GM12878 (cell line): ENCODE measurements around the gene CHN2. TPM values are rescaled to one million over a fixed set of nuclear protein-coding genes. Genes with fewer than 3 reads are reported as not detected.

Experiments
- ATAC-seq: fragments of 200-7000 bp; cut with Tn5 transposase; 3 replicates; pipeline ENCODE4 v1.9.1; 2020; ENCODE audit warnings: mild to moderate bottlenecking, moderate library complexity
- BruUV-seq: library from RNA; stranded (reverse); fragments of 400-500 nt; replicated peaks from 2 replicates; lab custom pipeline; 2021; lab: Mats Ljungman, UMichigan
- CTCF ChIA-PET: fragments of 300-600 bp; sonication (Branson Sonifier 250); formaldehyde crosslinking; extraction: SDS; loops from one replicate; lab custom pipeline; 2021; ENCODE audit warnings: inconsistent platforms; lab: Yijun Ruan, JAX
- POLR2A ChIA-PET: fragments of 350-600 bp; formaldehyde crosslinking; extraction: SDS; loops from one replicate; lab custom pipeline; 2021; ENCODE audit warnings: inconsistent platforms; lab: Charles Lee
- RAD21 ChIA-PET: fragments of 300-600 bp; sonication (Branson Sonifier 250); formaldehyde crosslinking; loops from one replicate; lab custom pipeline; 2023; ENCODE audit warnings: antibody characterized with exemption; ENCODE audit not compliant: unreplicated experiment; lab: Charles Lee
- SMC1A ChIA-PET: fragments of 300-600 bp; sonication (Branson Sonifier 250); formaldehyde crosslinking; loops from one replicate; lab custom pipeline; 2023; ENCODE audit not compliant: unreplicated experiment, uncharacterized antibody; lab: Charles Lee
- DNase-seq: peaks from one replicate; pipeline ENCODE4 v3.0.0-alpha.2; 2011; ENCODE audit warnings: low read depth, low spot score
- FAIRE-seq: peaks from 3 replicates; lab custom pipeline; 2011; peaks lifted over from hg19 to GRCh38; lab: Jason Lieb, UNC
- H2AFZ ChIP-seq: 2 replicates; pipeline ENCODE4 v1.6.0; 2011; ENCODE audit warnings: low read depth, low read length, control low read depth; ENCODE audit not compliant: control insufficient read depth
- H3K27ac ChIP-seq: 2 replicates; pipeline ENCODE4 v1.5.1; 2011; ENCODE audit warnings: control low read depth; ENCODE audit not compliant: control insufficient read depth, insufficient read depth
- H3K27me3 ChIP-seq, 2 experiments: replicated peaks in 1 of 2; 2 replicates each; pipeline versions ENCODE4 v1.6.0 to v1.6.1; 2011; ENCODE audit warnings: low read length in 1 of 2; ENCODE audit not compliant: control insufficient read depth in 2 of 2, insufficient read depth in 2 of 2
- H3K36me3 ChIP-seq, 2 experiments: 2 replicates each; pipeline ENCODE4 v1.5.1; 2011; ENCODE audit warnings: low read length in 1 of 2; ENCODE audit not compliant: control insufficient read depth in 2 of 2, insufficient read depth in 2 of 2
- H3K4me1 ChIP-seq: 2 replicates; pipeline ENCODE4 v1.6.1; 2011; ENCODE audit warnings: mild to moderate bottlenecking, low read length, moderate library complexity, mixed read lengths; ENCODE audit not compliant: control insufficient read depth, insufficient read depth
- H3K4me2 ChIP-seq: 2 replicates; pipeline ENCODE4 v1.6.0; 2011; ENCODE audit warnings: control low read depth; ENCODE audit not compliant: control insufficient read depth, insufficient read depth
- H3K4me3 ChIP-seq: fragments of 200-600 bp; sonication (generic); 2 replicates; pipeline ENCODE4 v1.5.1; 2016
- H3K79me2 ChIP-seq: 2 replicates; pipeline ENCODE4 v1.6.0; 2011; ENCODE audit warnings: low read length; ENCODE audit not compliant: control insufficient read depth, insufficient read depth
- H3K9ac ChIP-seq: 2 replicates; pipeline ENCODE4 v1.8.0; 2011; ENCODE audit warnings: low read length, control low read depth, mixed read lengths; ENCODE audit not compliant: control insufficient read depth, insufficient read depth
- H3K9me3 ChIP-seq: replicated peaks from 3 replicates; pipeline ENCODE4 v1.5.1; 2011; ENCODE audit warnings: mild to moderate bottlenecking, low read length; ENCODE audit not compliant: control insufficient read depth, insufficient read depth
- H4K20me1 ChIP-seq: 2 replicates; pipeline ENCODE4 v1.6.0; 2011; ENCODE audit not compliant: control insufficient read depth, insufficient read depth
- BHLHE40 ChIP-seq, 2 experiments: fragments of 450-650 bp in 1 of 2; IDR thresholded peaks; 2 replicates each; pipeline ENCODE4 v1.6.1; 2011 to 2017; ENCODE audit warnings: low read depth in 2 of 2, borderline replicate concordance in 1 of 2, improper control_type of control experiment in 1 of 2, low read length in 1 of 2, mild to moderate bottlenecking in 1 of 2
- CEBPB ChIP-seq, 2 experiments: fragments of 150-350 bp in 1 of 2; IDR thresholded peaks; 2 replicates each; pipeline ENCODE4 v1.6.1; 2012 to 2014; ENCODE audit warnings: low read depth in 2 of 2, low read length in 2 of 2, borderline replicate concordance in 1 of 2, inconsistent platforms in 1 of 2
- E2F4 ChIP-seq: IDR thresholded peaks from 2 replicates; pipeline ENCODE4 v1.6.1; 2012; ENCODE audit warnings: low read depth, low read length, improper control_type of control experiment
- MXI1 ChIP-seq: fragments of 150-350 bp; IDR thresholded peaks from 2 replicates; pipeline ENCODE4 v1.6.1; 2011; ENCODE audit warnings: low read depth, mild to moderate bottlenecking, inconsistent platforms, low read length, improper control_type of control experiment
- MYB ChIP-seq: fragments of 150-350 bp; IDR thresholded peaks from 2 replicates; pipeline ENCODE4 v1.6.1; 2014; ENCODE audit warnings: mild to moderate bottlenecking, low read depth, low read length, borderline replicate concordance
- NKRF ChIP-seq: fragments of 450-650 bp; conservative IDR thresholded peaks from 2 replicates; pipeline ENCODE4 v1.6.1; 2017; ENCODE audit warnings: mild to moderate bottlenecking, moderate library complexity
- POU2F2 ChIP-seq: IDR thresholded peaks from 3 replicates; pipeline ENCODE4 v1.6.1; 2011; ENCODE audit warnings: low read depth, mild to moderate bottlenecking, low read length, borderline replicate concordance
- RCOR1 ChIP-seq: conservative IDR thresholded peaks from 2 replicates; pipeline ENCODE4 v1.6.1; 2012; ENCODE audit warnings: low read depth, low read length, improper control_type of control experiment
- RUNX3 ChIP-seq: IDR thresholded peaks from 2 replicates; pipeline ENCODE4 v1.6.1; 2012; ENCODE audit warnings: low read length, inconsistent platforms
- SMC3 ChIP-seq: IDR thresholded peaks from 2 replicates; pipeline ENCODE4 v1.6.1; 2011; ENCODE audit warnings: low read length, improper control_type of control experiment, borderline replicate concordance
- SREBF2 ChIP-seq: IDR thresholded peaks from 2 replicates; pipeline ENCODE4 v1.6.1; 2012; ENCODE audit warnings: mild to moderate bottlenecking, low read length
- SRF ChIP-seq, 2 experiments: IDR thresholded peaks; 2 replicates each; pipeline ENCODE4 v1.6.1; 2011; ENCODE audit warnings: low read depth in 2 of 2, low read length in 2 of 2, mild to moderate bottlenecking in 1 of 2, moderate library complexity in 1 of 2
- SUPT20H ChIP-seq: IDR thresholded peaks from 2 replicates; pipeline ENCODE4 v1.6.1; 2011; ENCODE audit warnings: low read depth, mild to moderate bottlenecking, low read length, moderate library complexity, borderline replicate concordance; ENCODE audit not compliant: control insufficient read depth
- TAF1 ChIP-seq: IDR thresholded peaks from 2 replicates; pipeline ENCODE4 v1.6.1; 2011; ENCODE audit warnings: mild to moderate bottlenecking, low read depth, low read length, borderline replicate concordance
- TCF3 ChIP-seq: IDR thresholded peaks from 2 replicates; pipeline ENCODE4 v1.6.1; 2012; ENCODE audit warnings: low read depth, mild to moderate bottlenecking, low read length, borderline replicate concordance; ENCODE audit not compliant: insufficient read depth
- ZBTB4 ChIP-seq: fragments of 450-650 bp; formaldehyde crosslinking; IDR thresholded peaks from 2 replicates; pipeline ENCODE4 v1.4.0; 2022; ENCODE audit warnings: mild to moderate bottlenecking, moderate library complexity
- ZNF384 ChIP-seq: IDR thresholded peaks from 2 replicates; pipeline ENCODE4 v1.6.1; 2012; ENCODE audit warnings: low read depth, mild to moderate bottlenecking, low read length, improper control_type of control experiment, borderline replicate concordance
- ZNF622 ChIP-seq: fragments of 450-650 bp; IDR thresholded peaks from 2 replicates; pipeline ENCODE4 v1.6.1; 2017; ENCODE audit warnings: mild to moderate bottlenecking, inconsistent platforms
- WGBS: methylation state at CpG from one replicate; pipeline ENCODE4 v1.1.6; 2016; ENCODE audit warnings: low lambda C conversion rate; ENCODE audit not compliant: insufficient replicate concordance, insufficient coverage; ENCODE audit errors: missing lambda C conversion rate; 5-methylcytosine and 5-hydroxymethylcytosine counted together
- in situ Hi-C: fragments of 300-500 bp; cut with MboI; formaldehyde crosslinking; loops from 9 replicates; pipeline ENCODE4 v1.14.3; 2018; ENCODE audit warnings: mixed read lengths
- intact Hi-C: fragments of 100-400 bp; cut with micrococcal nuclease; formaldehyde crosslinking; loops from one replicate; pipeline ENCODE4 v1.14.2; 2022; ENCODE audit not compliant: unreplicated experiment
- polyA plus RNA-seq, 11 experiments: library from polyadenylated mRNA; depleted of rRNA in 4 of 11; unstranded in 6 of 11; stranded (reverse) in 5 of 11; fragments of >200 nt; fragmentation: Nextera tagmentation in 4 of 11; fragmentation: Illumina TruSeq in 1 of 11; extraction: Ambion mirVana in 4 of 11; extraction: Trizol in 1 of 11; gene quantifications; 1 replicate in 1 of 11; 2 replicates in 10 of 11; pipeline versions ENCODE4 v1.2.1 to v1.2.3, GENCODE V29; 2011 to 2016; ENCODE audit warnings: inconsistent platforms in 2 of 11, missing spikeins in 2 of 11, low read depth in 1 of 11
- total RNA-seq, 4 experiments: library from RNA; depleted of rRNA in 3 of 4; stranded (reverse); fragments of >200 nt in 3 of 4; fragmentation: Illumina TruSeq in 1 of 4; extraction: Trizol in 1 of 4; gene quantifications; 2 replicates each; pipeline versions ENCODE4 v1.2.1 to v1.2.3, GENCODE V29; 2013 to 2021

The CHN2 gene
- total and polyA plus RNA-seq, 10 of the 15 experiments (the other 5 are each of a cell fraction or from before 2014, with no cell fraction given), result 0.11 to 3.8 (median 0.37) TPM; not detected in 2

GRCh38 chr7:29432721-29433120 is 238.1 kb downstream of the CHN2 start:
- WGBS, result 87% methylated on average over 7 of the region's 7 CpGs
- H3K27ac ChIP-seq, result no peak overlapping the region
- no peak overlapping the region for H3K9ac ChIP-seq
- no peaks in the 10 kb centered on the region for H3K79me2 ChIP-seq
- TF ChIP-seq MXI1, result no peak
- no peak for TF ChIP-seq TCF3
- TF ChIP-seq SRF (IDR thresholded peaks at IDR 0.05; ENCODE audit: low read depth in 2 of 2, low read length in 2 of 2), result no peak
- TF ChIP-seq CEBPB (IDR thresholded peaks at IDR 0.05; ENCODE audit: borderline replicate concordance in 1 of 2, low read depth in 2 of 2, low read length in 2 of 2), result no peak
- TF ChIP-seq E2F4, result no peak
- TF ChIP-seq POU2F2, result no peak
- no peak for TF ChIP-seq RUNX3
- TF ChIP-seq ZNF622, result no peak
- TF ChIP-seq ZNF384, result no peak
- TF ChIP-seq NKRF, result no peak
- TF ChIP-seq ZBTB4 (CRISPR knock-in tag), result no peak
- no peak for TF ChIP-seq MYB
- no peak for TF ChIP-seq SUPT20H
- no peak for TF ChIP-seq BHLHE40 (IDR thresholded peaks at IDR 0.05; ENCODE audit: borderline replicate concordance in 1 of 2, low read depth in 2 of 2, low read length in 1 of 2)
- TF ChIP-seq TAF1, result no peak
- no peak for TF ChIP-seq SREBF2
- TF ChIP-seq SMC3, result no peak
- no peak for TF ChIP-seq RCOR1
- no TSS peak for BruUV-seq
- no peaks in the 10 kb centered on the region for H3K9me3 ChIP-seq
- CTCF ChIA-PET, result no interaction called here
- in situ Hi-C loops, result no loop called here
- H3K4me1 ChIP-seq, result no peaks in the 10 kb centered on the region
- POLR2A ChIA-PET, result no interaction called here
- no peaks in the 10 kb centered on the region; a peak in 1 of 4 replicates for H3K27me3 ChIP-seq
- FAIRE-seq (no peak), DNase-seq (no peak), ATAC-seq (no peak)
- SMC1A ChIA-PET, result interaction anchor here (1.1 kb wide), 1 partner anchor 10 kb away, joined by 3 read pairs; no protein-coding TSS in a partner anchor
- H3K4me3 ChIP-seq, result no peak overlapping the region
- H4K20me1 ChIP-seq, result no peaks in the 10 kb centered on the region
- RAD21 ChIA-PET, result no interaction called here
- H3K4me2 ChIP-seq, result no peak overlapping the region
- no peak overlapping the region for H2AFZ ChIP-seq
- intact Hi-C loops, result no loop called here
- no peaks in the 10 kb centered on the region for H3K36me3 ChIP-seq
